ENCODE data around the gene CLCN6. TPM values are rescaled to one million over a fixed set of nuclear protein-coding genes. Genes with fewer than 3 reads are reported as not detected.

CLCN6 gene
- total and polyA plus RNA-seq, 4 donors, result 16.5 to 49.3 (median 27.0) TPM

- H3K9me3 ChIP-seq (ENCODE audit: control insufficient read depth, insufficient read depth, low read length), result no peaks in the 10 kb centered on the region
- H3K36me3 ChIP-seq (ENCODE audit: control insufficient read depth, insufficient read depth, low read length), result peaks cover 4% of the 10 kb centered on the region
- H3K27ac ChIP-seq (ENCODE audit: low read depth, low read length), result no peak overlapping the region
- H3K27me3 ChIP-seq (ENCODE audit: control insufficient read depth, insufficient read depth, low read length), result no peaks in the 10 kb centered on the region
- no peak overlapping the region for H3K4me3 ChIP-seq (ENCODE audit: low read depth, low read length)
- peaks cover under 1% of the 10 kb centered on the region for H3K4me1 ChIP-seq (ENCODE audit: control insufficient read depth, insufficient read depth, low read length)
- no peak for DNase-seq (ENCODE audit: low read depth in 4 of 6, low spot score in 6 of 6)
- 88% methylated on average over 12 of the region's 15 CpGs for WGBS (ENCODE audit: insufficient coverage)
Observed at GRCh38 chr1:11778844-11779623, 27.0 kb upstream of the CLCN6 start.

DNA sequence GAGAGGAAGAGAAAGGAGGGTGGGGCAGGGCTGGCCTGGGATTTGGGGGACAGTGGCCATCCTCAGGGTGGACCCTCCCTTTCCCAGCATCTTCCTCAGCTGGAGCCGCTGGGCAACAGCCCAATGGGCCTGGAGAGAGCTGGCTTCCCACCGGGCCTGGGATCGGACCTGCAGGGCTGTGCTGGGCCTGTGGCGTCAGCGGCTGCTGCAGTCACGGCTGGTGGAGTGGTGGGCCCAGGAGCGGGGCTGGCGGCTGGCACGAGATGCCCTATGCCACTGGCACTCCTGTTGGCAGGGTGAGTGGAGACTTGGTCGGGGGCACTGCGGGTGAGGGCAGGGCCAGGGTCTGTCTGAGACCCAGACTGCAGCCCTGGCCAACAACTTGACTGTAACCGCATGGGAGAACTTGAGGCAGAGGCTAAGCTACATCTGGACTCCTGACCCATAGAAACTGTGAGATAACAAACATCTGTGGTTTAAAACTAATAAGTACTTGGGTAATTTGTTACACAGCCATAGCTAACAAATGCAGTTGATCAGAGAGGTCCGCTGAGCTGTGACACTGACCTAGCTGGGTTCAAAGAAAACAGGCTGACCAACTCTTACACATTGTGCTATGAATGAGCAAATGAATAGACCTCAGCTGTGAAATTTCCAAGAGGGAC, 26.1 kb upstream of the CLCN6 start:
- 74% methylated on average over 12 of the region's 13 CpGs for WGBS (ENCODE audit: insufficient coverage)
- H3K9me3 ChIP-seq (ENCODE audit: control insufficient read depth, insufficient read depth, low read length), result no peaks in the 10 kb centered on the region
- DNase-seq (ENCODE audit: low read depth in 4 of 6, low spot score in 6 of 6), result no peak
- H3K4me1 ChIP-seq (ENCODE audit: control insufficient read depth, insufficient read depth, low read length), result peaks cover 8% of the 10 kb centered on the region
- peaks cover 4% of the 10 kb centered on the region for H3K36me3 ChIP-seq (ENCODE audit: control insufficient read depth, insufficient read depth, low read length)
- no peak overlapping the region for H3K27ac ChIP-seq (ENCODE audit: low read depth, low read length)
- no peaks in the 10 kb centered on the region for H3K27me3 ChIP-seq (ENCODE audit: control insufficient read depth, insufficient read depth, low read length)
- H3K4me3 ChIP-seq (ENCODE audit: low read depth, low read length), result no peak overlapping the region

DNA sequence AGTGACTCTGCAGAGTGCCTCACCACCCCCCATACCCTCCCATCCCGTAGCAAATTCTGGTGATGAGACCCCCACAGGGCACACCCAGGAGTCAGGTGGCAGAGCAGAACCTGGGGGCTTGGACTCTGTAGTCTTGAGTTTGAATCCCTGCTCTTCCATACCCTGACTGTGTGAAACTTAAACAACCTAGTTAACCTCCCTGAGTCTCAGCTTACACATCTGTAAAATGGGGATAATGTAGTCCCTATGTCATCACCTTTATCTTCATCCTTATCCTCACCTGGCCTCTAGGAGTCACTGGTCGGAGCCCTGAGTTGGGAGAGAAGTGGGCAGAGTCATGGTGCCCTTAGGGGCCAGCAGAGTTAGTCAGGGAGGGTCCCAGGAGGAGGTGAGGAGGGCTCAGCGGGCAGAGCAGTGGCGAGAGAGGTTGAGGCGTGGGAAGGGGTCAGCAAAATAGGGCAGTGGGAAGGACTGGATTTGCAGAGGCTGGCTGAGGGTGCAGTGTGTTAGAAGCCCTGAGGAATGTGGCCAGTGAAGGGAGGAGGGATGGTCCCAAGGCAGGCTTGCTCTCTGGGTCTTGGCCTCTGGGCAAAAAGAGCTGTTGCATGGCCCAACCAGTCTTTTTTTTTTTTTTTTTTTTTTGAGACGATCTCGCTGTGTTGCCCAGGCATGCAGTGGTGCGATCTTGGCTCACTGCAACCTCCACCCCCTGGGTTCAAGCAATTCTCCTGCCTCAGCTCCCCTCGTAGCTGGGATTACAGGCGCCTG, 25.4 kb upstream of the CLCN6 start:
- Histone ChIP-seq H3K36me3 (ENCODE audit: control insufficient read depth, insufficient read depth, low read length) (peaks cover 4% of the 10 kb centered on the region), H3K9me3 (ENCODE audit: control insufficient read depth, insufficient read depth, low read length) (no peaks in the 10 kb centered on the region), H3K4me3 (ENCODE audit: low read depth, low read length) (no peak overlapping the region), H3K27ac (ENCODE audit: low read depth, low read length) (no peak overlapping the region), H3K27me3 (ENCODE audit: control insufficient read depth, insufficient read depth, low read length) (no peaks in the 10 kb centered on the region), H3K4me1 (ENCODE audit: control insufficient read depth, insufficient read depth, low read length) (peaks cover 15% of the 10 kb centered on the region)
- DNase-seq (ENCODE audit: low read depth in 4 of 6, low spot score in 6 of 6), result no peak
- WGBS (ENCODE audit: insufficient coverage), result 92% methylated on average over 4 of the region's 10 CpGs

- DNase-seq (ENCODE audit: low read depth in 4 of 6, low spot score in 6 of 6), result no peak
- Histone ChIP-seq H3K9me3 (ENCODE audit: control insufficient read depth, insufficient read depth, low read length) (no peaks in the 10 kb centered on the region), H3K27ac (ENCODE audit: low read depth, low read length) (no peak overlapping the region), H3K4me1 (ENCODE audit: control insufficient read depth, insufficient read depth, low read length) (peaks cover 15% of the 10 kb centered on the region), H3K4me3 (ENCODE audit: low read depth, low read length) (no peak overlapping the region), H3K36me3 (ENCODE audit: control insufficient read depth, insufficient read depth, low read length) (peaks cover 4% of the 10 kb centered on the region), H3K27me3 (ENCODE audit: control insufficient read depth, insufficient read depth, low read length) (no peaks in the 10 kb centered on the region)
- WGBS (ENCODE audit: insufficient coverage), result 80% methylated on average over 12 of the region's 12 CpGs
Observed at GRCh38 chr1:11781297-11781696, 24.7 kb upstream of the CLCN6 start.

GRCh38 chr1:11782127-11782708, 23.8 kb upstream of the CLCN6 start:
- Histone ChIP-seq H3K36me3 (ENCODE audit: control insufficient read depth, insufficient read depth, low read length) (no peaks in the 10 kb centered on the region), H3K4me3 (ENCODE audit: low read depth, low read length) (no peak overlapping the region), H3K4me1 (ENCODE audit: control insufficient read depth, insufficient read depth, low read length) (peaks cover 20% of the 10 kb centered on the region), H3K27me3 (ENCODE audit: control insufficient read depth, insufficient read depth, low read length) (no peaks in the 10 kb centered on the region), H3K27ac (ENCODE audit: low read depth, low read length) (no peak overlapping the region), H3K9me3 (ENCODE audit: control insufficient read depth, insufficient read depth, low read length) (no peaks in the 10 kb centered on the region)
- no peak for DNase-seq (ENCODE audit: low read depth in 4 of 6, low spot score in 6 of 6)
- WGBS (ENCODE audit: insufficient coverage), result 73% methylated on average over 3 of the region's 6 CpGs

- peaks cover 12% of the 10 kb centered on the region for H3K36me3 ChIP-seq (ENCODE audit: control insufficient read depth, insufficient read depth, low read length)
- no peak overlapping the region for H3K4me3 ChIP-seq (ENCODE audit: low read depth, low read length)
- H3K4me1 ChIP-seq (ENCODE audit: control insufficient read depth, insufficient read depth, low read length), result peaks cover 27% of the 10 kb centered on the region
- no peak for DNase-seq (ENCODE audit: low read depth in 4 of 6, low spot score in 6 of 6)
- no peak overlapping the region for H3K27ac ChIP-seq (ENCODE audit: low read depth, low read length)
- no peaks in the 10 kb centered on the region for H3K27me3 ChIP-seq (ENCODE audit: control insufficient read depth, insufficient read depth, low read length)
- WGBS (ENCODE audit: insufficient coverage), result 87% methylated on average over 6 of the region's 6 CpGs
- no peaks in the 10 kb centered on the region for H3K9me3 ChIP-seq (ENCODE audit: control insufficient read depth, insufficient read depth, low read length)
Observed at GRCh38 chr1:11783556-11783955, 22.4 kb upstream of the CLCN6 start.

DNA sequence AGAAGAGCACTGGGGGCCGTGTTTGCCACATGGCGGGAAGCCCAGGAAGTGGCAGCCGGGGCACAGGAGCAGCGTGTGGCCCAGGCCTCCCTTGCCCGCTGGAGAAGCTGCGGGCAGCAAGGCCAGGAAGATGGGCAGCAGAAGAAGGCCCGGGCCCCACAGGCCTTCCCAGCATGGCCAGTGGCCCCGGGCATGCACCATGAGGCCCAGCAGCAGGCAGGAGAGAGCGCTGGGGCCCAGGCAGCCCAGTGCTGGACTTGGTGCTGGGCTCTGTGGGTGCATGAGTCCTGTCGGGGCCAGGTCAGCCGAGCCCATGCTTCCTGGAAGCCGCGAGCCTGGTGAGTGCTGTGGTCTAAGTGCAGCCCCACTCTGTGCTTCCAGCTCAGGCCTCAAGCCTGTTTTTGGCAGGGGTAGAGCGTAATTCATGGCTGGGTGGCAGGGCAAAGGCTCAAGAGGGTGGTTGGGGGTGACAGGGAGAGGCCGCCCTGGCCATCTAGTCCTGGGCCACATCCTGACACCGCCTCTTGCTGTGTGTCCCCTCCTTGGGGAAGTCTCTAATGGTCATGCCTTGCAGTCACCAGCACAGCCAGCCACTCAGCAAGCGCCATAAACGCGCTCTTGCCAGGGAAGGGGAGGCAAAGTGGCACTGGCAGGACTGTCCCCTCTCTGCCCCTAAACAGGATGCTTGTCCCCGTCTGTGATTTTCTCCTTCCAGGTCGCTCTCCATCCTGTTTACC, 21.6 kb upstream of the CLCN6 start:
- 78% methylated on average over 16 of the region's 21 CpGs for WGBS (ENCODE audit: insufficient coverage)
- Histone ChIP-seq H3K9me3 (ENCODE audit: control insufficient read depth, insufficient read depth, low read length) (no peaks in the 10 kb centered on the region), H3K36me3 (ENCODE audit: control insufficient read depth, insufficient read depth, low read length) (peaks cover 21% of the 10 kb centered on the region), H3K4me1 (ENCODE audit: control insufficient read depth, insufficient read depth, low read length) (peaks cover 27% of the 10 kb centered on the region), H3K4me3 (ENCODE audit: low read depth, low read length) (peak overlapping the region; percentile 16), H3K27me3 (ENCODE audit: control insufficient read depth, insufficient read depth, low read length) (no peaks in the 10 kb centered on the region), H3K27ac (ENCODE audit: low read depth, low read length) (peak overlapping the region; percentile 15)
- no peak for DNase-seq (ENCODE audit: low read depth in 4 of 6, low spot score in 6 of 6)

GRCh38 chr1:11784993-11785769, 20.8 kb upstream of the CLCN6 start:
- Histone ChIP-seq H3K27ac (ENCODE audit: low read depth, low read length) (peak overlapping the region; percentile 15), H3K9me3 (ENCODE audit: control insufficient read depth, insufficient read depth, low read length) (no peaks in the 10 kb centered on the region), H3K4me3 (ENCODE audit: low read depth, low read length) (peak overlapping the region; percentile 16), H3K36me3 (ENCODE audit: control insufficient read depth, insufficient read depth, low read length) (peaks cover 28% of the 10 kb centered on the region), H3K4me1 (ENCODE audit: control insufficient read depth, insufficient read depth, low read length) (peaks cover 35% of the 10 kb centered on the region), H3K27me3 (ENCODE audit: control insufficient read depth, insufficient read depth, low read length) (no peaks in the 10 kb centered on the region)
- 12% methylated on average over 29 of the region's 30 CpGs for WGBS (ENCODE audit: insufficient coverage)
- DNase-seq (ENCODE audit: low read depth in 4 of 6, low spot score in 6 of 6), result peak in 2 of 6 donors; percentile 46 to 61

Measured in spinal cord (tissue), 10 donors.